Natural killer cell (primary cell): ENCODE results near the gene MEAF6. TPM values are rescaled to one million over a fixed set of nuclear protein-coding genes. Genes with fewer than 3 reads are reported as not detected.

Experiments
- ATAC-seq, 3 donors: fragments of 150-1000 bp in 2 of 3; fragments of 200-7000 bp in 1 of 3; cut with Tn5 transposase; 1 replicate in 1 of 3; 2 replicates in 2 of 3; pipeline ENCODE4 v1.10.0; 2021; ENCODE audit warnings: mild to moderate bottlenecking in 2 of 3, moderate library complexity in 2 of 3
- DNase-seq, 2 donors: peaks; one replicate each; pipeline versions ENCODE4 v3.0.0 to v3.0.0-alpha.2; 2013 to 2021; ENCODE audit warnings: mixed read lengths in 1 of 2
- H3K27ac ChIP-seq: one replicate; pipeline ENCODE4 v1.5.1; 2013; ENCODE audit warnings: mild to moderate bottlenecking, low read length
- H3K27me3 ChIP-seq: one replicate; pipeline ENCODE4 v1.6.1; 2013; ENCODE audit warnings: low read length; ENCODE audit not compliant: control insufficient read depth, insufficient read depth
- H3K36me3 ChIP-seq: one replicate; pipeline ENCODE4 v1.6.1; 2013; ENCODE audit warnings: low read length; ENCODE audit not compliant: control insufficient read depth, insufficient read depth
- H3K4me1 ChIP-seq: one replicate; pipeline ENCODE4 v1.6.1; 2013; ENCODE audit warnings: low read length; ENCODE audit not compliant: control insufficient read depth, insufficient read depth
- H3K4me3 ChIP-seq: one replicate; pipeline ENCODE4 v1.5.1; 2013; ENCODE audit warnings: low read length
- H3K9me3 ChIP-seq: one replicate; pipeline ENCODE4 v1.6.1; 2013; ENCODE audit warnings: low read length; ENCODE audit not compliant: control insufficient read depth, insufficient read depth
- H3K27ac Mint-ChIP-seq, 2 donors: one replicate each; pipeline ENCODE4 v1.8.0; 2022; ENCODE audit warnings: mild to moderate bottlenecking in 2 of 2, mixed read lengths in 2 of 2, moderate library complexity in 1 of 2
- H3K27me3 Mint-ChIP-seq, 2 donors: one replicate each; pipeline ENCODE4 v1.8.0; 2022; ENCODE audit warnings: low read depth in 2 of 2, mixed read lengths in 2 of 2
- H3K36me3 Mint-ChIP-seq: one replicate; pipeline ENCODE4 v1.8.0; 2022; ENCODE audit warnings: mixed read lengths
- H3K4me1 Mint-ChIP-seq, 2 donors: one replicate each; pipeline ENCODE4 v1.8.0; 2022; ENCODE audit warnings: mixed read lengths in 2 of 2
- H3K4me3 Mint-ChIP-seq: one replicate; pipeline ENCODE4 v1.8.0; 2022; ENCODE audit warnings: mild to moderate bottlenecking, moderate library complexity, mixed read lengths
- H3K9me3 Mint-ChIP-seq, 2 donors: one replicate each; pipeline ENCODE4 v1.8.0; 2022; ENCODE audit warnings: mixed read lengths in 2 of 2
- WGBS: methylation state at CpG from one replicate; pipeline ENCODE4 v1.1.7; 2013; ENCODE audit warnings: missing lambda C conversion rate; ENCODE audit not compliant: insufficient coverage; 5-methylcytosine and 5-hydroxymethylcytosine counted together
- intact Hi-C: fragments of 100-400 bp; cut with micrococcal nuclease; formaldehyde crosslinking; loops from one replicate; pipeline ENCODE4 v1.14.2; 2022
- total RNA-seq, 4 donors: library from RNA; stranded (reverse); fragments of 120-200 nt in 1 of 4; gene quantifications; one replicate each; pipeline versions ENCODE4 v1.2.3 to v1.2.4, GENCODE V29; 2013 to 2022
- TF ChIP-seq, protein P1 (sequence below): fragments of 200-600 bp; IDR thresholded peaks from one replicate; pipeline ENCODE4 v1.8.0; 2022; ENCODE audit warnings: antibody characterized with exemption

Gene MEAF6
- total RNA-seq, 3 donors from 2014 or later (not counting 1 experiment from before 2014, with no cell fraction given): 63.9 to 78.7 (median 69.0) TPM

DNA sequence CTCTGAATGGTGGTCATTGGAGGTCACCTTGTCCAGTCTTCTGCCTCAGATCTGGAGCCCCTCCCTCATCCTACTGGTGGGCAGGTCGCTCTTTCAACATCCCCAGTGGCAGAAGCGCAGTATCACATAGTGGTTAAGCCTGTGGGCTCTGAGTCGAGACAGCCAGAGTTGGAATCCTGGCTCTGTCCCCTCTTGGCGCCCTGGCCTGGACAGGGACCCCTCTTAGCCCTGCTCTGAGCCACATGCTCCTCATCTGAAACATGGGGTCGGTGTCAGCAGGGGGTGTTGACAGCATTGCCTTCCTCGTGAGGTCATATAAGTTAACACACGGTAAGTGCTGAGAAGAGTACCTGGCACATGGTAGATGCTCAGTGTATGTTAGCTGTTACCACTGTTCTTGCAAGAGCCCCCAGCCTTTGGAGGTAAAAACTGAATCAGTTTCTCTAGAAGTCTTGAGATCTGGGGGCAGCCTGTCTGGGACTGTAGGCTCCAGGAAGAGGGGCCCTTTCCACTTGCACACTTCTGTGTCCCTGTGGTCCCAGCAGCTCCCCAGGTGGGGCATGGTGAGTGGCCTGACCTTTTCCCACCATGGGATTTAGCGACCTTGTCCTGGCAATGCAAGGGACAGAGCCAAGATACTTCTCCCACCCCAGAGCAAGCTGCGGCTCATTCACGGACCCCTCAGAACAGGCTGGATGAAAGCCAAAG lies 33.8 kb downstream of the MEAF6 start:
- no peaks in the 10 kb centered on the region for H3K9me3 Mint-ChIP-seq
- intact Hi-C loops: loop anchor here (1.0 kb wide), 1 partner anchor 7 kb away; no protein-coding TSS in a partner anchor
- H3K36me3 Mint-ChIP-seq: no peaks in the 10 kb centered on the region
- TF ChIP-seq, protein P1, sequence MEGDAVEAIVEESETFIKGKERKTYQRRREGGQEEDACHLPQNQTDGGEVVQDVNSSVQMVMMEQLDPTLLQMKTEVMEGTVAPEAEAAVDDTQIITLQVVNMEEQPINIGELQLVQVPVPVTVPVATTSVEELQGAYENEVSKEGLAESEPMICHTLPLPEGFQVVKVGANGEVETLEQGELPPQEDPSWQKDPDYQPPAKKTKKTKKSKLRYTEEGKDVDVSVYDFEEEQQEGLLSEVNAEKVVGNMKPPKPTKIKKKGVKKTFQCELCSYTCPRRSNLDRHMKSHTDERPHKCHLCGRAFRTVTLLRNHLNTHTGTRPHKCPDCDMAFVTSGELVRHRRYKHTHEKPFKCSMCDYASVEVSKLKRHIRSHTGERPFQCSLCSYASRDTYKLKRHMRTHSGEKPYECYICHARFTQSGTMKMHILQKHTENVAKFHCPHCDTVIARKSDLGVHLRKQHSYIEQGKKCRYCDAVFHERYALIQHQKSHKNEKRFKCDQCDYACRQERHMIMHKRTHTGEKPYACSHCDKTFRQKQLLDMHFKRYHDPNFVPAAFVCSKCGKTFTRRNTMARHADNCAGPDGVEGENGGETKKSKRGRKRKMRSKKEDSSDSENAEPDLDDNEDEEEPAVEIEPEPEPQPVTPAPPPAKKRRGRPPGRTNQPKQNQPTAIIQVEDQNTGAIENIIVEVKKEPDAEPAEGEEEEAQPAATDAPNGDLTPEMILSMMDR: no peak
- peak overlapping the region; percentile 99 to 100 for H3K27ac Mint-ChIP-seq
- Histone ChIP-seq H3K4me3 (no peak overlapping the region), H3K27me3 (no peaks in the 10 kb centered on the region), H3K27ac (peak overlapping the region; percentile 99), H3K4me1 (peaks cover 65% of the 10 kb centered on the region), H3K36me3 (peaks cover 73% of the 10 kb centered on the region), H3K9me3 (no peaks in the 10 kb centered on the region)
- H3K27me3 Mint-ChIP-seq: no peaks in the 10 kb centered on the region
- WGBS: 89% methylated on average over 10 of the region's 10 CpGs
- H3K4me3 Mint-ChIP-seq: peak overlapping the region; percentile 68
- ATAC-seq (no peak), DNase-seq (peak in 1 of 2 donors; percentile 30)
- peaks cover 55 to 72% of the 10 kb centered on the region in 2 donors for H3K4me1 Mint-ChIP-seq

DNA sequence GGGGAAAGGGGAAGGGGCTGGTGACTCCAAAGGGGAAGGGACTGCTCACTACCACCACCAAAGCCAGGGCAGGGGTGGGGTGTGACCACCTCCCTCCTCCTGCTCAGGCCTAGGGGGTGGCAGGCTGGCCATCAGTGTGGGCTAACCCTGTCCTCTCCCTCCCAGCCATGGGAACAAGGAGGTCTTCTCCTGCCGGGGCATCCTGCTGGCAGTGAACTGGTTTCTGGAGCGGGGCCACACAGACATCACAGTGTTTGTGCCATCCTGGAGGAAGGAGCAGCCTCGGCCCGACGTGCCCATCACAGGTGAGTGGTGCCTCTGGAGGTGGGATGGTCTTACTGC lies 34.5 kb downstream of the MEAF6 start:
- intact Hi-C loops: no loop called here
- Mint-ChIP-seq H3K27ac (peak overlapping the region; percentile 99 to 100), H3K9me3 (no peaks in the 10 kb centered on the region), H3K4me3 (peak overlapping the region; percentile 95), H3K36me3 (no peaks in the 10 kb centered on the region), H3K4me1 (peaks cover 61 to 78% of the 10 kb centered on the region in 2 donors), H3K27me3 (no peaks in the 10 kb centered on the region)
- Histone ChIP-seq H3K9me3 (no peaks in the 10 kb centered on the region), H3K4me3 (peak overlapping the region; percentile 93), H3K36me3 (peaks cover 74% of the 10 kb centered on the region), H3K27me3 (no peaks in the 10 kb centered on the region), H3K4me1 (peaks cover 72% of the 10 kb centered on the region), H3K27ac (peak overlapping the region; percentile 99)
- DNase-seq: no peak
- TF ChIP-seq, protein P1: no peak
- ATAC-seq: no peak
- 80% methylated on average over 5 of the region's 5 CpGs for WGBS

DNA sequence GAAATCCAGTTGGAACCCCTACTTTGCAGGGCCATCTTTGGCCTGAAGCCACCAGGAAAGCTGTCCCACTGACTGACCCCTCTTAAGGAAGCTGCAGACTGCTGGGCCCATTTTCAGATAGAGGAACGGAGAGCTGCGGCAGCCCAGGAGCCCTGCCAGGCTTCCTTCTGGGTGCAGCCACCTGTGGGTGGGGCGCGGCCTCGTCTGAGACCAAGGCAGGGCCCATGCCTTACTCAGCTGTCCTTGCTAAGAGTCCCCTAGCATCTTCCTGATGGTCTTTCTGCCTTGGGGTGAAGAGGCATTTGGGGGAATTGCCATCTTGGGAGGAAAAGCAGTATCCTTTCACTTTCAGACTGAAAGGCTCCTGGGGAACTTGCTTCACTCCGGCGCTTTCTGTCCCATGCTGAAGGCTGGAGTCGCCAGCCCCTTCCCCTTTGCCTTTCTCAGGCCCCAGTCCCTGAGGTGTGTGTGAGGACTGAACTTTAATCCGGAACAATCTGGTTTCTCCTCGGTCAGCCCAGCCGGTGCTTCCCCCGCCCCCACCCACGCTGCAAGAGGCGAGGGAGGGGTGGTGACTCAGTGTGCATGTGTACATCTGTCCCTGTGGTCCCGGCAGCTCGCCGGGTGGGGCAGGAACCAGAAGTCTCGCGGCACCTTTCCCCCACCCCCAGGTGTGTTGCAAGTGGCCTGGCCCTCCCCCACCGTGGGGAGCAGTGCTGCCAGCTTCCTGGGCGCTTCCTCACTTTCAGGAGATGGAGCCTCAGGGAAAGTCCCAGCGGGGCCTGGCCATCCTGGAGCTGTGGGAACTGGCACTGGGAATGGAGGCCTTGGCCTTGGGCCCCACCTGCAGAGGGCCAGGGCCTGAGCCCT lies 35.1 kb downstream of the MEAF6 start:
- intact Hi-C loops: loop anchor here (2.0 to 10.0 kb wide), 4 partner anchors 35 to 1329 kb away; partner anchors contain the start of genes CDCA8, FHL3 and MEAF6
- Histone ChIP-seq H3K4me3 (peak overlapping the region; percentile 93), H3K36me3 (peaks cover 72% of the 10 kb centered on the region), H3K4me1 (peaks cover 75% of the 10 kb centered on the region), H3K9me3 (no peaks in the 10 kb centered on the region), H3K27me3 (no peaks in the 10 kb centered on the region), H3K27ac (peak overlapping the region; percentile 99)
- Mint-ChIP-seq H3K9me3 (no peaks in the 10 kb centered on the region), H3K4me3 (peak overlapping the region; percentile 95), H3K27ac (peak overlapping the region; percentile 99 to 100), H3K36me3 (no peaks in the 10 kb centered on the region), H3K27me3 (no peaks in the 10 kb centered on the region), H3K4me1 (peaks cover 63 to 81% of the 10 kb centered on the region in 2 donors)
- 4% methylated on average over 22 of the region's 22 CpGs for WGBS
- TF ChIP-seq, protein P1: no peak
- DNase-seq (peak; percentile 81 to 92), ATAC-seq (peak; percentile 41 to 72 (median 50))
